CD14-positive monocyte (primary cell): ENCODE data around the gene ATRN. TPM values are rescaled to one million over a fixed set of nuclear protein-coding genes. Genes with fewer than 3 reads are reported as not detected.

ENCODE experiments used
- DNase-seq, 3 donors: peaks; one replicate each; pipeline ENCODE4 v3.0.0-alpha.2; 2011 to 2022
- H2AFZ ChIP-seq: 2 replicates; pipeline ENCODE4 v1.6.0; 2012; ENCODE audit warnings: mild to moderate bottlenecking, low read depth, low read length, inconsistent platforms; ENCODE audit not compliant: insufficient read depth, poor library complexity, severe bottlenecking
- H3K27ac ChIP-seq, 2 donors: 1 replicate in 1 of 2; 2 replicates in 1 of 2; pipeline ENCODE4 v1.5.1; 2012 to 2013; ENCODE audit warnings: low read length in 2 of 2, control low read depth in 1 of 2, inconsistent platforms in 1 of 2, low read depth in 1 of 2, mild to moderate bottlenecking in 1 of 2
- H3K27me3 ChIP-seq, 2 donors: one replicate each; pipeline versions ENCODE4 v1.6.0 to v1.6.1; 2011 to 2013; ENCODE audit warnings: low read length in 2 of 2; ENCODE audit not compliant: control insufficient read depth in 2 of 2, insufficient read depth in 2 of 2
- H3K36me3 ChIP-seq, 2 donors: replicated peaks in 1 of 2; 1 replicate in 1 of 2; 2 replicates in 1 of 2; pipeline versions ENCODE4 v1.5.1 to v1.6.1; 2012 to 2013; ENCODE audit warnings: low read length in 2 of 2, control low read depth in 1 of 2, inconsistent platforms in 1 of 2, mild to moderate bottlenecking in 1 of 2; ENCODE audit not compliant: insufficient read depth in 2 of 2, control insufficient read depth in 1 of 2
- H3K4me1 ChIP-seq, 2 donors: 1 replicate in 1 of 2; 2 replicates in 1 of 2; pipeline versions ENCODE4 v1.5.1 to v1.6.1; 2012 to 2013; ENCODE audit warnings: low read length in 2 of 2, control low read depth in 1 of 2, inconsistent platforms in 1 of 2, mild to moderate bottlenecking in 1 of 2, moderate library complexity in 1 of 2; ENCODE audit not compliant: insufficient read depth in 2 of 2, control insufficient read depth in 1 of 2
- H3K4me2 ChIP-seq: replicated peaks from 2 replicates; pipeline ENCODE3; 2012; ENCODE audit warnings: low read length, moderate library complexity, mild to moderate bottlenecking; ENCODE audit not compliant: poor library complexity, severe bottlenecking; ENCODE audit errors: extremely low read depth
- H3K4me3 ChIP-seq, 3 experiments: fragments of 200-600 bp in 1 of 3; sonication (generic) in 1 of 3; replicated peaks in 1 of 3; 1 replicate in 2 of 3; 2 replicates in 1 of 3; pipeline ENCODE4 v1.5.1; 2011 to 2013; ENCODE audit warnings: low read length in 3 of 3, mild to moderate bottlenecking in 3 of 3, control low read depth in 2 of 3, low read depth in 2 of 3, inconsistent platforms in 1 of 3, moderate library complexity in 1 of 3
- H3K79me2 ChIP-seq: 2 replicates; pipeline ENCODE4 v1.6.0; 2012; ENCODE audit warnings: mild to moderate bottlenecking, control low read depth, inconsistent platforms, low read length, moderate library complexity; ENCODE audit not compliant: insufficient read depth
- H3K9ac ChIP-seq: 2 replicates; pipeline ENCODE4 v1.6.0; 2017; ENCODE audit warnings: low read length, mild to moderate bottlenecking; ENCODE audit not compliant: insufficient read depth, poor library complexity, severe bottlenecking
- H3K9me3 ChIP-seq, 2 donors: replicated peaks in 1 of 2; 1 replicate in 1 of 2; 2 replicates in 1 of 2; pipeline versions ENCODE4 v1.5.1 to v1.6.1; 2012 to 2013; ENCODE audit warnings: low read length in 2 of 2, control low read depth in 1 of 2; ENCODE audit not compliant: control insufficient read depth in 1 of 2, insufficient read depth in 1 of 2
- H4K20me1 ChIP-seq: 2 replicates; pipeline ENCODE4 v1.6.0; 2012; ENCODE audit warnings: mild to moderate bottlenecking, low read length, control low read depth, moderate library complexity; ENCODE audit not compliant: insufficient read depth
- H3K27ac Mint-ChIP-seq, 7 donors: one replicate each; pipeline ENCODE4 v1.8.0; 2020; ENCODE audit warnings: mild to moderate bottlenecking in 7 of 7, mixed read lengths in 7 of 7, moderate library complexity in 6 of 7, inconsistent platforms in 2 of 7
- H3K27me3 Mint-ChIP-seq, 3 donors: one replicate each; pipeline ENCODE4 v1.8.0; 2021 to 2022; ENCODE audit warnings: low read depth in 3 of 3, mild to moderate bottlenecking in 3 of 3, mixed read lengths in 3 of 3, moderate library complexity in 3 of 3, inconsistent platforms in 1 of 3
- H3K36me3 Mint-ChIP-seq, 2 donors: one replicate each; pipeline ENCODE4 v1.8.0; 2020; ENCODE audit warnings: mixed read lengths in 2 of 2, inconsistent platforms in 1 of 2, mild to moderate bottlenecking in 1 of 2
- H3K4me1 Mint-ChIP-seq: one replicate; pipeline ENCODE4 v1.8.0; 2020; ENCODE audit warnings: mild to moderate bottlenecking, mixed read lengths
- H3K4me3 Mint-ChIP-seq, 2 donors: one replicate each; pipeline ENCODE4 v1.8.0; 2020; ENCODE audit warnings: mild to moderate bottlenecking in 2 of 2, mixed read lengths in 2 of 2, moderate library complexity in 1 of 2
- H3K9me3 Mint-ChIP-seq, 7 donors: one replicate each; pipeline ENCODE4 v1.8.0; 2020 to 2022; ENCODE audit warnings: mixed read lengths in 7 of 7, mild to moderate bottlenecking in 6 of 7, moderate library complexity in 6 of 7, inconsistent platforms in 2 of 7
- WGBS: methylation state at CpG from one replicate; pipeline ENCODE4 v1.1.5; 2013; ENCODE audit warnings: missing lambda C conversion rate; ENCODE audit not compliant: insufficient coverage; 5-methylcytosine and 5-hydroxymethylcytosine counted together
- intact Hi-C, 2 donors: fragments of 100-400 bp; cut with micrococcal nuclease; formaldehyde crosslinking; loops; one replicate each; pipeline versions ENCODE4 v1.15.0 to v1.15.1; 2023
- polyA plus RNA-seq, 3 donors: library from polyadenylated mRNA; depleted of rRNA in 1 of 3; unstranded in 2 of 3; stranded (reverse) in 1 of 3; fragments of 300-500 nt in 2 of 3; fragments of >200 nt in 1 of 3; fragmentation: Illumina TruSeq in 2 of 3; gene quantifications; 1 replicate in 2 of 3; 2 replicates in 1 of 3; pipeline ENCODE4 v1.2.3, GENCODE V29; 2012 to 2021
- TF ChIP-seq, protein P1 (sequence below): fragments of 200-600 bp; IDR thresholded peaks from one replicate; pipeline ENCODE4 v1.8.0; 2022; ENCODE audit warnings: antibody characterized with exemption, mild to moderate bottlenecking

ATRN gene
- polyA plus RNA-seq, 3 donors = 10.2 to 17.4 (median 11.5) TPM

GRCh38 chr20:3691897-3692296 lies 221.1 kb downstream of the ATRN start:
- no peak for DNase-seq
- no peak overlapping the region for H2AFZ ChIP-seq
- H3K4me3 ChIP-seq = no peak overlapping the region
- TF ChIP-seq, protein P1, sequence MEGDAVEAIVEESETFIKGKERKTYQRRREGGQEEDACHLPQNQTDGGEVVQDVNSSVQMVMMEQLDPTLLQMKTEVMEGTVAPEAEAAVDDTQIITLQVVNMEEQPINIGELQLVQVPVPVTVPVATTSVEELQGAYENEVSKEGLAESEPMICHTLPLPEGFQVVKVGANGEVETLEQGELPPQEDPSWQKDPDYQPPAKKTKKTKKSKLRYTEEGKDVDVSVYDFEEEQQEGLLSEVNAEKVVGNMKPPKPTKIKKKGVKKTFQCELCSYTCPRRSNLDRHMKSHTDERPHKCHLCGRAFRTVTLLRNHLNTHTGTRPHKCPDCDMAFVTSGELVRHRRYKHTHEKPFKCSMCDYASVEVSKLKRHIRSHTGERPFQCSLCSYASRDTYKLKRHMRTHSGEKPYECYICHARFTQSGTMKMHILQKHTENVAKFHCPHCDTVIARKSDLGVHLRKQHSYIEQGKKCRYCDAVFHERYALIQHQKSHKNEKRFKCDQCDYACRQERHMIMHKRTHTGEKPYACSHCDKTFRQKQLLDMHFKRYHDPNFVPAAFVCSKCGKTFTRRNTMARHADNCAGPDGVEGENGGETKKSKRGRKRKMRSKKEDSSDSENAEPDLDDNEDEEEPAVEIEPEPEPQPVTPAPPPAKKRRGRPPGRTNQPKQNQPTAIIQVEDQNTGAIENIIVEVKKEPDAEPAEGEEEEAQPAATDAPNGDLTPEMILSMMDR = no peak
- Mint-ChIP-seq H3K4me1 (peaks cover 4% of the 10 kb centered on the region), H3K4me3 (no peak overlapping the region), H3K36me3 (peaks cover 0 to 4% of the 10 kb centered on the region in 2 donors), H3K9me3 (peaks cover 3 to 8% (median 5%) of the 10 kb centered on the region in 7 donors), H3K27me3 (peaks cover 2 to 7% (median 5%) of the 10 kb centered on the region in 3 donors), H3K27ac (no peak overlapping the region)
- 88% methylated on average over 9 of the region's 9 CpGs for WGBS
- H3K4me1 ChIP-seq = no peaks in the 10 kb centered on the region
- H3K9me3 ChIP-seq = peaks cover 4 to 8% of the 10 kb centered on the region in 2 donors
- H3K79me2 ChIP-seq = no peaks in the 10 kb centered on the region
- no peak overlapping the region for H3K4me2 ChIP-seq
- peaks cover 0 to 2% of the 10 kb centered on the region in 2 donors for H3K27me3 ChIP-seq
- H3K36me3 ChIP-seq = no peaks in the 10 kb centered on the region
- H3K27ac ChIP-seq = no peak overlapping the region
- intact Hi-C loops = no loop called here
- no peak overlapping the region for H3K9ac ChIP-seq
- no peaks in the 10 kb centered on the region for H4K20me1 ChIP-seq

DNA sequence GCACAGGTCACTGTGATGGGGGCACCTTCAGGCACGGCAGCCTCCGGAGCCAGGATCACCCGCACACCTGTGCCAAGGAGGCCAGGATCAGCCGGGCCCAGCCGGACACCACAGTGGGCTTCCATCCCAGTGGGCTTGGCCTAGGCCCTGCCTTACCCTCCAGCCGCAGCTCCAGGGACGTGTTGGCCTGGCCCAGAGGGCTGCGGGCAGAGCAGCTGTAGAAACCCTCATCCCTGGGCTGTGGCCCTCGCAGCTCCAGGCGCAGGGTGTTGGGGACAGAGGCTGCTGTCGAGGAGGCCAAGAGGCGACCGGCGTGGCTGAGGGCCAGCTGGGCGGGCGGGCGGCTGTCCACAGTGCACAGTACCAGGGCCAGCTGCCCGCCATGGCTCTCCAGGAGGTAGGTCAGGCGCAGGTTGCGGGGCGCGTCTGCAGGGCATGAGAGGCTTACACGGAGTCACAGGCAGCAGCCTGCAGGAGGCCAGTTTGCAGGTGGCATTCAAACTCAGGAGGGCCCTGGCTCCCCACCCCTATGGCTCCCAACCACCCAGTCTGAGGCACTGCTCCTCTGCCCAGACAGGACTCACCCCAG lies 222.0 kb downstream of the ATRN start:
- TF ChIP-seq, protein P1 = no peak
- DNase-seq = no peak
- no peak overlapping the region for H3K4me3 ChIP-seq
- no peaks in the 10 kb centered on the region for H3K4me1 ChIP-seq
- Mint-ChIP-seq H3K4me3 (no peak overlapping the region), H3K27me3 (peaks cover 2 to 9% (median 3%) of the 10 kb centered on the region in 3 donors), H3K9me3 (peaks cover 3 to 12% (median 5%) of the 10 kb centered on the region in 7 donors), H3K36me3 (peaks cover 0 to 4% of the 10 kb centered on the region in 2 donors), H3K27ac (no peak overlapping the region), H3K4me1 (peaks cover under 1% of the 10 kb centered on the region)
- no peaks in the 10 kb centered on the region for H3K36me3 ChIP-seq
- no peaks in the 10 kb centered on the region for H3K27me3 ChIP-seq
- intact Hi-C loops = no loop called here
- no peak overlapping the region for H3K4me2 ChIP-seq
- H2AFZ ChIP-seq = no peak overlapping the region
- H3K9me3 ChIP-seq = peaks cover 4 to 8% of the 10 kb centered on the region in 2 donors
- no peaks in the 10 kb centered on the region for H4K20me1 ChIP-seq
- 94% methylated on average over 23 of the region's 23 CpGs for WGBS
- H3K9ac ChIP-seq = no peak overlapping the region
- H3K27ac ChIP-seq = no peak overlapping the region
- H3K79me2 ChIP-seq = no peaks in the 10 kb centered on the region
